Measurements from ENCODE around the gene NSRP1.
A peak's percentile ranks its signal among the peaks of the same experiment; 100 is the strongest.
"Not testable (repeated sequence)": the region's sequence is repeated elsewhere in the genome, so short reads cannot be mapped to it uniquely, and the experiment has no call there.

The NSRP1 gene

GRCh38 chr17:30226878-30227277 is 110.3 kb downstream of the NSRP1 start:
- TF ChIP-seq, protein P1, sequence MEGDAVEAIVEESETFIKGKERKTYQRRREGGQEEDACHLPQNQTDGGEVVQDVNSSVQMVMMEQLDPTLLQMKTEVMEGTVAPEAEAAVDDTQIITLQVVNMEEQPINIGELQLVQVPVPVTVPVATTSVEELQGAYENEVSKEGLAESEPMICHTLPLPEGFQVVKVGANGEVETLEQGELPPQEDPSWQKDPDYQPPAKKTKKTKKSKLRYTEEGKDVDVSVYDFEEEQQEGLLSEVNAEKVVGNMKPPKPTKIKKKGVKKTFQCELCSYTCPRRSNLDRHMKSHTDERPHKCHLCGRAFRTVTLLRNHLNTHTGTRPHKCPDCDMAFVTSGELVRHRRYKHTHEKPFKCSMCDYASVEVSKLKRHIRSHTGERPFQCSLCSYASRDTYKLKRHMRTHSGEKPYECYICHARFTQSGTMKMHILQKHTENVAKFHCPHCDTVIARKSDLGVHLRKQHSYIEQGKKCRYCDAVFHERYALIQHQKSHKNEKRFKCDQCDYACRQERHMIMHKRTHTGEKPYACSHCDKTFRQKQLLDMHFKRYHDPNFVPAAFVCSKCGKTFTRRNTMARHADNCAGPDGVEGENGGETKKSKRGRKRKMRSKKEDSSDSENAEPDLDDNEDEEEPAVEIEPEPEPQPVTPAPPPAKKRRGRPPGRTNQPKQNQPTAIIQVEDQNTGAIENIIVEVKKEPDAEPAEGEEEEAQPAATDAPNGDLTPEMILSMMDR (IDR thresholded peaks at IDR 0.05; ENCODE audit: control insufficient read depth, insufficient read depth, low read depth, low read length, missing control alignments), result no peak
- no peak overlapping the region for H3K4me3 ChIP-seq (ENCODE audit: control insufficient read depth, low read depth, low read length)
- no peak for DNase-seq (ENCODE audit: low read depth)

GRCh38 chr17:30228011-30228410 is 111.4 kb downstream of the NSRP1 start:
- no peak overlapping the region for H3K4me3 ChIP-seq (ENCODE audit: control insufficient read depth, low read depth, low read length)
- TF ChIP-seq, protein P1 (IDR thresholded peaks at IDR 0.05; ENCODE audit: control insufficient read depth, insufficient read depth, low read depth, low read length, missing control alignments), result no peak
- no peak for DNase-seq (ENCODE audit: low read depth)

- no peak overlapping the region for H3K4me3 ChIP-seq (ENCODE audit: control insufficient read depth, low read depth, low read length)
- TF ChIP-seq, protein P1 (IDR thresholded peaks at IDR 0.05; ENCODE audit: control insufficient read depth, insufficient read depth, low read depth, low read length, missing control alignments), result no peak
These were observed 112.4 kb downstream of the NSRP1 start for GRCh38 chr17:30229012-30229411.

DNA sequence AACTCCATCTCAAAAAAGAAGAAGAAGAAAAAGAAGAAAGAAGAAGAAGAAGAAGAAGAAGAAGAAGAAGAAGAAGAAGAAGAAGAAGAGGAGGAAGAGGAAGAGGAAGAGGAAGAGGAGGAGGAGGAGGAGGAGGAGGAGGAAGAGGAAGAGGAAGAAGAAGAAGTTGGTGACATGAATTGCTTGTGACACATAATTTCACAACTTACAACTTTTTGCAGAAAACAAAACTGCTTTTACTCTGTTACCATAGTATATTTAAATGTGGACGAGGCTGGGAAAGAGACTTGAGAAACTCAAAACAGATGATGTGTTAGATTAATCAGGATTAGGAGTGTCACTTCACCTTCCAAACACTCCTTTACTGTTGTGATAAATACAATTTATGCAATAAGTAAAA is 113.4 kb downstream of the NSRP1 start:
- DNase-seq (ENCODE audit: low read depth); H3K4me3 ChIP-seq (ENCODE audit: control insufficient read depth, low read depth, low read length): not testable (repeated sequence)

More at GRCh38 chr17:30229012-30229411, 112.4 kb downstream of the NSRP1 start:
- peak; percentile 7 for DNase-seq (ENCODE audit: low read depth)

DNA sequence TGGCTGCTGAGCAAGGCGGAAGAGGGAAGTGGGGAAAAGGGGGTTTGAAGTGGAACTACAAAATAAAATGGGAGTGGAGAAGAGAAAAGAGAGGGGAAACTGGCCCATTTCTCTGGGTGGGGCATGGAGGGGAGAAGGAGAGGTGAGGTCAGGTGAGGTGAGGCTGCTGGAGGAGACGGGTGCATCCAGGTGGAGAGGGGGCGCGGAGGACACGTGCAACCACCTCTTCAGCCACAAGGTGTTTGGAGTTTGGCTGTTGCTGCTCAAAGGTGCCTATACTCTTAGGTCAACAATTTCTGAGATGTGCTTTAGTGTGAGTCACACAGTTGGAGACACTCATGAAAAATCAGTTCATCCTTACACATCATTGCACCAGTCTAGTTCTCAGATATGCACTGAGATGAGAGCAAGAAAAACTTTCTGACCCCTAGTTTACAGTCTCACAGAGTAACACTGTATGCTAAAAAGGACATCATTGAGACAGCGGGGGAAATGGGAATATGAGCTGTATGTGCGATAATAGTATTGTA is 114.0 kb downstream of the NSRP1 start:
- DNase-seq (ENCODE audit: low read depth), result no peak
- no peak overlapping the region for H3K4me3 ChIP-seq (ENCODE audit: control insufficient read depth, low read depth, low read length)
- TF ChIP-seq, protein P1 (IDR thresholded peaks at IDR 0.05; ENCODE audit: control insufficient read depth, insufficient read depth, low read depth, low read length, missing control alignments), result no peak

GRCh38 chr17:30232015-30232823 is 115.6 kb downstream of the NSRP1 start:
- TF ChIP-seq, protein P1 (IDR thresholded peaks at IDR 0.05; ENCODE audit: control insufficient read depth, insufficient read depth, low read depth, low read length, missing control alignments), result no peak
- no peak overlapping the region for H3K4me3 ChIP-seq (ENCODE audit: control insufficient read depth, low read depth, low read length)
- DNase-seq (ENCODE audit: low read depth), result no peak

GRCh38 chr17:30232824-30233427 is 116.3 kb downstream of the NSRP1 start:
- DNase-seq (ENCODE audit: low read depth), result no peak
- no peak overlapping the region for H3K4me3 ChIP-seq (ENCODE audit: control insufficient read depth, low read depth, low read length)
- TF ChIP-seq, protein P1 (IDR thresholded peaks at IDR 0.05; ENCODE audit: control insufficient read depth, insufficient read depth, low read depth, low read length, missing control alignments), result no peak

Measured in AG09309 (cell line).